ENCODE results near the gene ZFYVE19.

The ZFYVE19 gene

DNA sequence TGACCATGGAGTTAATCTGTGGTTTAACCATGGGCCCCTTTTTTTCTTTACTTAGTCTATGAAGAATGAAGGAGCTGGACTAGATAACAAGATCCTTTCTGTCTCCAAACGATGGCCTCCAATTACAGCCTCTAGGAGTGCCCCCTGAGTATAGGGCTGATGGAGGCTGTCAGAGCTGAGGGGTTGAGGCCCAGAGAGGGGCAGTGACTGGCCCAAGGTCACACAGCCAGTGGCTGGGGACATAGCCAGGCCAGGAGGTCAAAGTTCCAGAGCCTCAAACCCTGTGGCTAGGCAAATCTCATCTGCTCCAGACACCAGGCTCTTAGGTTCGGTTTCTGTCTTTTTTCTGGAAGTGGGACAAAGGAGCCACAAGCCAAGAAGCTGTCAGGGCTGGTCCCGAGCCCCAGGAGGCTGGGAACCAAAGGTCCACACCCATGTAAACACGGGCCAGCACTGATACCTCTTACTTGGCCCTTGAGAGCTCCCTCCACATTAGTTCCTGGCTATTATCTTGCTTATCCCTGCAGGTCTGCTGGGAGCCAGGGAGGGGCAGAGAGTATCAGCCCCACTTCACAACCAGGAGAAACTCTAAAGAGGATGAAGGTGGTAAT, 56.9 kb downstream of the ZFYVE19 start:
- ATAC-seq (no peak), DNase-seq (ENCODE audit: low spot score in 2 of 2) (no peak)
- Mint-ChIP-seq H3K9me3 (no peaks in the 10 kb centered on the region), H3K36me3 (no peaks in the 10 kb centered on the region), H3K27ac (no peak overlapping the region), H3K4me3 (no peak overlapping the region), H3K4me1 (peaks cover 6% of the 10 kb centered on the region)
